Measurements from ENCODE around the gene VDAC2. TPM values are rescaled to one million over a fixed set of nuclear protein-coding genes. Genes with fewer than 3 reads are reported as not detected.

Gene VDAC2
- total and polyA plus RNA-seq, 2 experiments from 2014 or later, result 147 to 268 TPM

DNA sequence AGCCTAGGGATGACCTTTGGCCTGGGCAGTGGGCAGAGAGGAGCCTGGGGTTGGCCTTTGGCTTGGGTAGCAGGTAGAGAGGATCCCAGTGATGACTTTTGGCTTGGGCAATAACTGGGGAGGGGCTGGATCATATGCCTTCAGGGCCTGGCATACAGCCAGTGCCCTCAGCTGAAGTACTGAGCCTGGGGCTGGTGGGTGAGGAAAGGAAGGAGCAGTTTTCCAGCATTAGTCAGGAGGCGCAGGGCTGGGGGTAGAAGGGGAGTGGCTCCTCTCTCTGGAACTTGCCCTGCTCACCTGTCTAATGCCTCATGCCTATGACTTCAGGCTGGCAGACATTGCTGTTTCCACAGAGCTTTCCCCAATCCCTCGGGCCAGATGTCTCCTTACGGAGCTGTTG, 40.3 kb downstream of the VDAC2 start:
- Histone ChIP-seq H3K36me3 (ENCODE audit: low read depth) (no peaks in the 10 kb centered on the region), H3K9me2 (ENCODE audit: insufficient read depth) (no peaks in the 10 kb centered on the region), H3K4me1 (ENCODE audit: insufficient read depth) (no peaks in the 10 kb centered on the region), H2AFZ (no peak overlapping the region), H3K4me2 (ENCODE audit: unreplicated experiment) (no peak overlapping the region), H4K20me1 (ENCODE audit: insufficient read depth) (no peaks in the 10 kb centered on the region), H3K79me2 (ENCODE audit: insufficient read depth) (no peaks in the 10 kb centered on the region), H3K27me3 (replicated peaks; ENCODE audit: insufficient read depth) (no peaks in the 10 kb centered on the region), H3F3A (ENCODE audit: insufficient read depth) (no peaks in the 10 kb centered on the region), H3K9me3 (ENCODE audit: low read depth) (peaks cover 4% of the 10 kb centered on the region), H3K4me3 (no peak overlapping the region), H3K9ac (no peak overlapping the region), H3K27ac (no peak overlapping the region)
- TF ChIP-seq EZH2phosphoT487 (IDR thresholded peaks at IDR 0.05; ENCODE audit: insufficient read depth, low read depth), result no peak
- TF ChIP-seq EZH2 (IDR thresholded peaks at IDR 0.05; ENCODE audit: insufficient read depth, poor library complexity, severe bottlenecking), result no peak
- in situ Hi-C loops (cut with MboI), result no loop called here
- DNase-seq, result no peak
- 64 to 79% methylated on average over 2 to 3 of the region's 3 CpGs for WGBS, 2 experiments (ENCODE audit: low coverage in 1 of 2, low lambda C conversion rate in 2 of 2, missing lambda C conversion rate in 2 of 2)

DNA sequence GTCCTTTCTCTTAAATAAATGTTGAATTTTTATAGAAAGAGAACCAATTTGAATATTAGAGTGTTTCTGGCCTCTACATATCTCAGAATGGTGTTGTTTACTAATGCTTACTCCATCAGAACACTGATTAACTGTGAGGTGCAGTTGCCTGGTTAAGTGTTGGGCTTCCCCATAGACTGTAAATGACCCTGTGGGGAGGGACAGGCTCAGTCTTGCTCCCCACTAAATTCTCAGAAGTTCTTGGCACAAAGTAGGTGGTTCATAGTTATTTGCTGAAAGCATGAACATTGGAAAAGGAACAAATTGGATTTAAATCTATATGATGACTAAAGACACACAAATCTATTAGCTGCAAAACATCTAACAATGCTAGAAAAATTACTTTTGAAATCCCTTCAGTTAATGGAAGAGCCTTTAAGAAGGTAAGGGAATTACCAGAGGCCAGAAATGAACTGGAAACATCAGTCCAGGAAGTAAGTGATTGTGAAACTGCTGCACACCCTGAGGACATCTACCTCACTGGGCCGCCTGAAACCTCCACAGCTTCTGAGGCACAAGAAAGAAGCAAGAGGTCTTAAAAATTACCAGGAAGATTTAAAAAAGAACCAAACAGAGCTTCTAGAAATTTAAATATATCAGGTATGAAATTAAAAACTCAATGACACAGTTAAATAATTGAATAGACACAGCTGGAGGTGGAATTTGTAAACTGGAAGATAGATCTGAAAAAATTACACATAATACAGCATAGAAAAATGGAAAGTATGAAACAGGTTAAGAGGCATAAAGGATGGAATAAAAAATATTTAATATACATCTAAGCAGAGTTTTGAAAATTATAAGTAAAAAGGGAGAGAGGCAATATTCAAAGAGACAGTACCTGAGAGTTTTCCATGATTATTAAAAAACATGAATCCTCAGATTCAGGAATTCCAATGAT, 43.0 kb downstream of the VDAC2 start:
- Histone ChIP-seq H3F3A (ENCODE audit: insufficient read depth) (no peaks in the 10 kb centered on the region), H3K9me2 (ENCODE audit: insufficient read depth) (no peaks in the 10 kb centered on the region), H2AFZ (no peak overlapping the region), H3K27ac (no peak overlapping the region), H3K9me3 (ENCODE audit: low read depth) (peaks cover 4% of the 10 kb centered on the region), H3K9ac (no peak overlapping the region), H3K36me3 (ENCODE audit: low read depth) (no peaks in the 10 kb centered on the region), H3K4me1 (ENCODE audit: insufficient read depth) (no peaks in the 10 kb centered on the region), H3K27me3 (replicated peaks; ENCODE audit: insufficient read depth) (no peaks in the 10 kb centered on the region), H3K4me3 (no peak overlapping the region), H3K79me2 (ENCODE audit: insufficient read depth) (no peaks in the 10 kb centered on the region), H4K20me1 (ENCODE audit: insufficient read depth) (no peaks in the 10 kb centered on the region), H3K4me2 (ENCODE audit: unreplicated experiment) (no peak overlapping the region)
- in situ Hi-C loops (cut with MboI), result no loop called here
- WGBS, 2 experiments (ENCODE audit: low coverage in 1 of 2, low lambda C conversion rate in 2 of 2, missing lambda C conversion rate in 2 of 2), result 64 to 77% methylated on average over 1 of the region's 1 CpG
- TF ChIP-seq EZH2phosphoT487 (IDR thresholded peaks at IDR 0.05; ENCODE audit: insufficient read depth, low read depth) (no peak), EZH2 (IDR thresholded peaks at IDR 0.05; ENCODE audit: insufficient read depth, poor library complexity, severe bottlenecking) (no peak)
- no peak for DNase-seq

DNA sequence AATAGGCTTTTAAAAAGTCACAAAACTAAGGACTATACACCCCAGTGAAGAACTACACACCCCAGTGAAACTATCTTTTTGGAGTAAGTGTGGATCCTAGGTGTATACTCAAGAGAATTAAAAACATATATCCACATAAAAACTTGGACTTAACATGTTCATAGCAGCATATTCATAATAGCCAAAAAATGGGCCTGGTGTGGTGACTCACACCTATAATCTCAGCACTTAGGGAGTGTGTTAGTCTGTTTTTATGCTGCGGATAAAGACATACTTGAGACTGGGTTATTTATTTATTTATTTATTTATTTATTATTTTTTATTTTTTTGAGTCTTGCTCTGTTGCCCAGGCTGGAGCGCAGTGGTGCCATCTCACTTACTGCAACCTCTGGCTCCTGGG, 44.1 kb downstream of the VDAC2 start:
- H3K27me3 ChIP-seq (replicated peaks; ENCODE audit: insufficient read depth), result no peaks in the 10 kb centered on the region
- no peaks in the 10 kb centered on the region for H3K9me2 ChIP-seq (ENCODE audit: insufficient read depth)
- no peak overlapping the region for H2AFZ ChIP-seq
- H3K9ac ChIP-seq, result no peak overlapping the region
- no peak for TF ChIP-seq EZH2 (IDR thresholded peaks at IDR 0.05; ENCODE audit: insufficient read depth, poor library complexity, severe bottlenecking)
- no peak for TF ChIP-seq EZH2phosphoT487 (IDR thresholded peaks at IDR 0.05; ENCODE audit: insufficient read depth, low read depth)
- no peaks in the 10 kb centered on the region for H3K79me2 ChIP-seq (ENCODE audit: insufficient read depth)
- H3K4me2 ChIP-seq (ENCODE audit: unreplicated experiment), result no peak overlapping the region
- peaks cover 4% of the 10 kb centered on the region for H3K9me3 ChIP-seq (ENCODE audit: low read depth)
- H3K4me3 ChIP-seq, result no peak overlapping the region
- H3K27ac ChIP-seq, result no peak overlapping the region
- WGBS, 2 experiments (ENCODE audit: low coverage in 1 of 2, low lambda C conversion rate in 2 of 2, missing lambda C conversion rate in 2 of 2), result 81 to 85% methylated on average over 2 of the region's 2 CpGs
- no peaks in the 10 kb centered on the region for H4K20me1 ChIP-seq (ENCODE audit: insufficient read depth)
- no peaks in the 10 kb centered on the region for H3K36me3 ChIP-seq (ENCODE audit: low read depth)
- no peaks in the 10 kb centered on the region for H3F3A ChIP-seq (ENCODE audit: insufficient read depth)
- H3K4me1 ChIP-seq (ENCODE audit: insufficient read depth), result no peaks in the 10 kb centered on the region
- in situ Hi-C loops (cut with MboI), result no loop called here
- no peak for DNase-seq

DNA sequence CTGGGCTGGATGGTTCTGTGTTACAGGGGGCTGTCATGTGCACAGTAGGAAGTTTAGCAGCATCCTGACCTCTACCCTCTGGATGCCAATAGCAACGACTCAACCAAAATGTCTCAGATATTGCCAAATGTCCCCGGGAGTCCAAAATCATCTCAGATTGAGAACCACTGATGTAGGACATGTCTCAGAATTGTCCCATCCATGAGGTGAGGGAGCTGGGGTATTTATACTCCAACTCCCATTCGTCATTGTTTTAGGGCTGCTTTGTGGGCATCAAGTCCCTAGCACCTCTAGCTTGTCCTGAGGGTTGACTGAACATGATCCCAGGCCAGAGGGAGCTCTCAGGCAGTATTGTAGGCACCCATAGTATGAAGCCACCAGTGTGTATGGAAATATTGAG, 50.4 kb downstream of the VDAC2 start:
- in situ Hi-C loops (cut with MboI), result no loop called here

More for the DNA sequence above, 50.4 kb downstream of the VDAC2 start:
- Histone ChIP-seq H3K9me3 (ENCODE audit: low read depth) (no peaks in the 10 kb centered on the region), H3K36me3 (ENCODE audit: low read depth) (no peaks in the 10 kb centered on the region), H2AFZ (no peak overlapping the region), H3K4me3 (no peak overlapping the region), H3K27ac (no peak overlapping the region), H3K9ac (no peak overlapping the region), H3K9me2 (ENCODE audit: insufficient read depth) (no peaks in the 10 kb centered on the region), H3K27me3 (replicated peaks; ENCODE audit: insufficient read depth) (peaks cover 14% of the 10 kb centered on the region; the same call in 1 of the 2 replicates), H3K4me1 (ENCODE audit: insufficient read depth) (no peaks in the 10 kb centered on the region), H3K79me2 (ENCODE audit: insufficient read depth) (no peaks in the 10 kb centered on the region), H3K4me2 (ENCODE audit: unreplicated experiment) (no peak overlapping the region), H3F3A (ENCODE audit: insufficient read depth) (no peaks in the 10 kb centered on the region), H4K20me1 (ENCODE audit: insufficient read depth) (no peaks in the 10 kb centered on the region)
- WGBS, 2 experiments (ENCODE audit: low coverage in 1 of 2, low lambda C conversion rate in 2 of 2, missing lambda C conversion rate in 2 of 2), result 67 to 71% methylated on average over 3 of the region's 3 CpGs
- TF ChIP-seq EZH2phosphoT487 (IDR thresholded peaks at IDR 0.05; ENCODE audit: insufficient read depth, low read depth), result no peak
- TF ChIP-seq EZH2 (IDR thresholded peaks at IDR 0.05; ENCODE audit: insufficient read depth, poor library complexity, severe bottlenecking), result no peak
- DNase-seq, result no peak
